Astrocyte of the cerebellum (primary cell): ENCODE results near the gene FSTL1.

ENCODE experiments used
- DNase-seq: peaks from one replicate; pipeline ENCODE4 v3.0.0-alpha.2; 2011; ENCODE audit warnings: low read depth
- H3K4me3 ChIP-seq: 2 replicates; pipeline ENCODE4 v1.5.1; 2011; ENCODE audit warnings: mild to moderate bottlenecking, low read depth, low read length, moderate library complexity
- in situ Hi-C: cut with HindIII; loops from 2 replicates; pipeline ENCODE4 v1.10.0; 2017; ENCODE audit warnings: low sequenced_read_pairs
- TF ChIP-seq, protein P1 (sequence below): IDR thresholded peaks from 2 replicates; pipeline ENCODE4 v1.5.1; 2012; ENCODE audit warnings: low read length, low read depth, moderate library complexity, mild to moderate bottlenecking; ENCODE audit errors: missing control alignments

The FSTL1 gene

DNA sequence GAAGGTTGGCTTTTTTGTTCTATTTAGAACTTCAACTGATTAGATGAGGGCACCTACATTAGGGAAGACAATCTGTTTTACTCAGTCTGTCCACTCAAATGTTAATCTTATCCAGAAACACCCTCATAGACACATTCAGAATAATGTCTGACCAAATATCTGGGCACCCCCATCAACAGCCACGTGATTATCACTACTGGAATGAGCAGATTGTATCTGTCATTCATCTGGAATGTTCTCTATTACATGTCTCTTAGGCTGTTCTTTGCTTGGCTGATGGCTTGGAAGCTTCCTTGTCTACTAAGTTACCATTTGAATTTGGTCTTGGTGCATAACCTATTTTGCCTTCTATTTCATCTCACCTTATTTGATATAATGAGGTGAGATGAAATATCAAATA lies 86.0 kb downstream of the FSTL1 start:
- no peak overlapping the region for H3K4me3 ChIP-seq
- in situ Hi-C loops = no loop called here
- TF ChIP-seq, protein P1, sequence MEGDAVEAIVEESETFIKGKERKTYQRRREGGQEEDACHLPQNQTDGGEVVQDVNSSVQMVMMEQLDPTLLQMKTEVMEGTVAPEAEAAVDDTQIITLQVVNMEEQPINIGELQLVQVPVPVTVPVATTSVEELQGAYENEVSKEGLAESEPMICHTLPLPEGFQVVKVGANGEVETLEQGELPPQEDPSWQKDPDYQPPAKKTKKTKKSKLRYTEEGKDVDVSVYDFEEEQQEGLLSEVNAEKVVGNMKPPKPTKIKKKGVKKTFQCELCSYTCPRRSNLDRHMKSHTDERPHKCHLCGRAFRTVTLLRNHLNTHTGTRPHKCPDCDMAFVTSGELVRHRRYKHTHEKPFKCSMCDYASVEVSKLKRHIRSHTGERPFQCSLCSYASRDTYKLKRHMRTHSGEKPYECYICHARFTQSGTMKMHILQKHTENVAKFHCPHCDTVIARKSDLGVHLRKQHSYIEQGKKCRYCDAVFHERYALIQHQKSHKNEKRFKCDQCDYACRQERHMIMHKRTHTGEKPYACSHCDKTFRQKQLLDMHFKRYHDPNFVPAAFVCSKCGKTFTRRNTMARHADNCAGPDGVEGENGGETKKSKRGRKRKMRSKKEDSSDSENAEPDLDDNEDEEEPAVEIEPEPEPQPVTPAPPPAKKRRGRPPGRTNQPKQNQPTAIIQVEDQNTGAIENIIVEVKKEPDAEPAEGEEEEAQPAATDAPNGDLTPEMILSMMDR = no peak
- DNase-seq = no peak

- in situ Hi-C loops = no loop called here
- no peak overlapping the region for H3K4me3 ChIP-seq
- TF ChIP-seq, protein P1 = no peak
- no peak for DNase-seq
These were observed 86.7 kb downstream of the FSTL1 start for GRCh38 chr3:120364101-120364500.

DNA sequence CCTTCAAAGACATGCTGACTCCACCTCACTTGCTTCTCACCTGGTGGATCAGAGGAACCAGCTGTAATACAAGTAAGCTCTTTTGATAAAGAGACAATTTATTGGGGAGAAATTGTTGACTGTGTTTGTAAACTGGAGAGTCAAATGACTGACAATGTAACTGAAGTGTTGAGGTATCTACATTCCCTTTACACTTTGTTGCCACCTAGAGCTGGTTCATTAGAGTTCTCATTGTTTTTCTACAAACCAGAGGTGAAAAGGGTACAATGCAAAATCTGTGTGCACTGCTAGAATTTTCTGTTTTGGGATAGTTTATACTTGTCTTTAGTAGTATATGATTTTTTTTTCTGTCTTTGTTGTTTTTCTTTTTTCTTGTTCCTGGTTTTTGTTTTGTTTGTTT lies 93.0 kb downstream of the FSTL1 start:
- TF ChIP-seq, protein P1 = no peak
- no peak overlapping the region for H3K4me3 ChIP-seq
- DNase-seq = no peak
- in situ Hi-C loops = no loop called here

DNA sequence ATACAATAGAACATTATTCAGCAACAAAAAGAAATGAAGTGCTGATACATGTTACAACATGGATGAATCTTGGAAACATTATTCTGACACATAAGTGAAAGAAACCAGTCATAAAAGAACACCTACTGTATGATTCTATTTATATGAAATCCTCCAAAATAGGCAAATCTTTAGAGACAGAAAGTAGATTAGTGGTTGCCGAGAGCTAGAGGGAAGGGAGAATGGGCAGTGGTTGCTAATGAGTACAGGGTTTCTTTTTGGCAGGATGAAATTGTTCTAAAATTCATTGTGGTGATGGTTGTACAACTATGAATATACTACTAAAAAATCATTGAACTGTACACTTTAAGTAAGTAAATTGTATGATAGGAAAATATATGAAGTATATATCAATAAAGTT lies 95.3 kb downstream of the FSTL1 start:
- H3K4me3 ChIP-seq = no peak overlapping the region
- DNase-seq = no peak
- in situ Hi-C loops = no loop called here
- TF ChIP-seq, protein P1 = no peak

DNA sequence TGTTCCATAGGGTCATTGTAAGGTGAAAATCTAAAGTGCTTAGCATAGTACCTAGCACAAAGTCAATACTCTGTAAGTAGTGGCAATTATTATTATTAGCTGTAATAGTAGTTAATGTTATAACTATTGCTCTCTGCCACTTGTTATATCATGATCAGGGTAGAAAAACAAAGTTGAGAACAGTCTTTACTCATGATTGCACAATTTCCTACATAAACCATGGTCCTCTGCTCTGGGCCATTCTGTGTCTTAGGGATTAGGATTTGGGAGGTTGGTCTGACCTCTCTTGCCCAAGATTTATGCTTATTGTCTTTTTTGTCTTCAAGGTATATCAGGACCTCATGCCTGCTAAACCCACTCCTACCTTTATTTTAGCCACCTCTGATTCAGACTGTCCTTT lies 97.3 kb downstream of the FSTL1 start:
- in situ Hi-C loops = no loop called here
- no peak for DNase-seq
- TF ChIP-seq, protein P1 = no peak
- no peak overlapping the region for H3K4me3 ChIP-seq

DNA sequence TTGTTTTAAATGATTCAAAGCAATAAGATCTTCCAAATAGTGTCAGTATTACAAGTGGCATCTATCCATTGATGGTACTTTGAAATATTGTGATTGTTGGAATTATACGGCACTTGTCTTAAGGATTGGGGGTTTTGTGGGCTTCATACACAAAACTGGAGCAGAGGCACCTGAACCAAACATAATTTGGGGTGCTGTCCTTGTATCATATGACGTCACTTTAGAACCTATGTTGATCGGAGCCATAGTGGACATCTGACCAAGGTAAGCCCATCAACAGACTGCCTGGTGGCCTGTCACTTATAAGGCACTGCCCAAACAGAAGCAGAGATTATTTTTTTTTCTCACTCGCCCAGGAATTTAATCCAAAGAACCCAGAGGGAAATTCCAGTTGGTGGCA lies 98.8 kb downstream of the FSTL1 start:
- H3K4me3 ChIP-seq = no peak overlapping the region
- TF ChIP-seq, protein P1 = no peak
- in situ Hi-C loops = no loop called here
- DNase-seq = no peak

DNA sequence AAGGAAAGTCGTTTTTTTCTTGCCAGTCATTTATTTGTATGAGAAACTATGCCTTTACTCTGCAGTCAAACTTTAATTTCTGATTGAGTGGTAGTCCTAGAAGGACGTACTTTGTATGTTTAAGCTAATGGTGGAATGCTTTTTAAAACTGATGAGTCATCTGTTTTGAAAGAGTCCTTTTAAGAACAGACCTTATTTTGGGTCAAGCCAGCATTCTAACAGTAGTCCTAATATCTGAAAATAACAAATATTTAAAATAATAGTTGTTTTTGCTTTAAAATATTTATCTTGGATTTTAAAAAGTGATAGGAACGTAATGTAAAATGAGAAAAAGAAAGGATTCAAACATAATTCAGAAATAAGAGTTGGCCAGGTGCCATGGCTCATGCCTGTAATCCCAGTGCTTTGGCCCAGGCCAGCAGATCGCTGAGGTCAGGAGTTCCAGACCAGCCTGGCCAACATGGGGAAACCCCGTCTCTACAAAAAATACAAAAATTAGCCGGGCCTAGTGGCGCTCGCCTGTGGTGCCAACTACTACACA lies 100.3 kb downstream of the FSTL1 start:
- peak; percentile 36 for DNase-seq
- in situ Hi-C loops = no loop called here
- no peak overlapping the region for H3K4me3 ChIP-seq
- TF ChIP-seq, protein P1 = no peak
